Duodenal mucosa (tissue), 2 donors: Measurements from ENCODE around the gene PZP.

Experiments used
- H3K27ac ChIP-seq: one replicate; pipeline ENCODE4 v1.7.0; 2013; ENCODE audit warnings: low read depth, low read length
- H3K27me3 ChIP-seq, 2 donors: one replicate each; pipeline ENCODE4 v1.7.0; 2013; ENCODE audit warnings: low read length in 2 of 2, control low read depth in 1 of 2; ENCODE audit not compliant: insufficient read depth in 2 of 2, control insufficient read depth in 1 of 2
- H3K36me3 ChIP-seq, 2 donors: one replicate each; pipeline ENCODE4 v1.7.0; 2013; ENCODE audit warnings: low read length in 2 of 2, control low read depth in 1 of 2; ENCODE audit not compliant: insufficient read depth in 2 of 2, control insufficient read depth in 1 of 2
- H3K4me1 ChIP-seq, 2 donors: one replicate each; pipeline ENCODE4 v1.7.0; 2013; ENCODE audit warnings: low read length in 2 of 2, control low read depth in 1 of 2; ENCODE audit not compliant: insufficient read depth in 2 of 2, control insufficient read depth in 1 of 2
- H3K4me3 ChIP-seq, 2 donors: one replicate each; pipeline ENCODE4 v1.7.0; 2013; ENCODE audit warnings: low read length in 2 of 2, low read depth in 1 of 2
- H3K9ac ChIP-seq, 2 donors: one replicate each; pipeline ENCODE4 v1.7.0; 2013; ENCODE audit warnings: low read length in 2 of 2, low read depth in 1 of 2
- H3K9me3 ChIP-seq, 2 donors: one replicate each; pipeline ENCODE4 v1.7.0; 2013; ENCODE audit warnings: low read length in 2 of 2, control low read depth in 1 of 2; ENCODE audit not compliant: control insufficient read depth in 1 of 2

Gene PZP

GRCh38 chr12:9106067-9106466 is 102.1 kb downstream of the PZP start:
- Histone ChIP-seq H3K27me3 (no peaks in the 10 kb centered on the region), H3K9ac (no peak overlapping the region), H3K9me3 (no peaks in the 10 kb centered on the region), H3K4me1 (no peaks in the 10 kb centered on the region), H3K4me3 (no peak overlapping the region), H3K36me3 (peaks cover 3 to 5% of the 10 kb centered on the region in 2 donors), H3K27ac (no peak overlapping the region)

- no peak overlapping the region for H3K9ac ChIP-seq
- H3K4me1 ChIP-seq = no peaks in the 10 kb centered on the region
- H3K36me3 ChIP-seq = peaks cover 5 to 8% of the 10 kb centered on the region in 2 donors
- H3K4me3 ChIP-seq = no peak overlapping the region
- no peak overlapping the region for H3K27ac ChIP-seq
- no peaks in the 10 kb centered on the region for H3K27me3 ChIP-seq
- no peaks in the 10 kb centered on the region for H3K9me3 ChIP-seq
Measured at GRCh38 chr12:9104767-9105423, 103.3 kb downstream of the PZP start.

GRCh38 chr12:9104087-9104486 is 104.1 kb downstream of the PZP start:
- no peaks in the 10 kb centered on the region for H3K27me3 ChIP-seq
- H3K27ac ChIP-seq = no peak overlapping the region
- peaks cover 5 to 9% of the 10 kb centered on the region in 2 donors for H3K36me3 ChIP-seq
- no peak overlapping the region for H3K9ac ChIP-seq
- no peaks in the 10 kb centered on the region for H3K9me3 ChIP-seq
- H3K4me3 ChIP-seq = no peak overlapping the region
- H3K4me1 ChIP-seq = no peaks in the 10 kb centered on the region

- Histone ChIP-seq H3K9me3 (no peaks in the 10 kb centered on the region), H3K27ac (no peak overlapping the region), H3K36me3 (peaks cover 9 to 12% of the 10 kb centered on the region in 2 donors), H3K27me3 (no peaks in the 10 kb centered on the region), H3K9ac (no peak overlapping the region), H3K4me1 (no peaks in the 10 kb centered on the region), H3K4me3 (no peak overlapping the region)
Measured at GRCh38 chr12:9103050-9103849, 104.9 kb downstream of the PZP start.

DNA sequence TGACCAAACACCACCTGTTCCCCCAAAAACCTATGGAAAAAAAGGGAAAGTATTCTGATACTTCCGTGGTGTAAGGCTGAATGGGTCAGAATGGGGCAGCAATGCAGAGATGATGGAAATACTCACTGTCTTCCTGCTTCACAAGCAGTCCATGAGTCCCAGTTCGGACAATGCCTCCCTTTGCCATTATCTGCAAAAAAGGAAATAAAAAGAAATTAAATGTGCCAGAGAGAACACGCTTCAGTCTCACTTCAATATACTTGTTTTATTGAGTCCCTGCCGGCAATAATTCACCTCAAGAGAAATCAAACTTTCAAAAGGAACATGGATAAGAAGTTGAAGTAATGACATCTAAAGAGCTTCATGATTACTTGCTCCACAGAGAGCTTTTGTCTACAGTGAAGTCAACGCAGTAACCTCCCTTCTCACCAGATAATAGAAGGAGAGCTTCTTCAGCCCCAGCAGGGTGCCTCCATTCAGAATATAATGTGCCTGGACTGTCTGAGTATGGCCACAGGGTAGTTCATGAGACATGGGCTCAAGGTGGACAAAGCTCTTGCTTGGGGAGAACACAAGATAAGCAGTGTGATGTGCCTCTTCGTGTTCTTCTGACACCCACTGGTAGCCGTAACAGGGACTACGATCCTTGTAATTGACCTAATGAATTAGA is 107.0 kb downstream of the PZP start:
- Histone ChIP-seq H3K9me3 (no peaks in the 10 kb centered on the region), H3K4me1 (no peaks in the 10 kb centered on the region), H3K27ac (no peak overlapping the region), H3K9ac (no peak overlapping the region), H3K4me3 (no peak overlapping the region), H3K36me3 (peaks cover 4 to 15% of the 10 kb centered on the region in 2 donors), H3K27me3 (no peaks in the 10 kb centered on the region)

DNA sequence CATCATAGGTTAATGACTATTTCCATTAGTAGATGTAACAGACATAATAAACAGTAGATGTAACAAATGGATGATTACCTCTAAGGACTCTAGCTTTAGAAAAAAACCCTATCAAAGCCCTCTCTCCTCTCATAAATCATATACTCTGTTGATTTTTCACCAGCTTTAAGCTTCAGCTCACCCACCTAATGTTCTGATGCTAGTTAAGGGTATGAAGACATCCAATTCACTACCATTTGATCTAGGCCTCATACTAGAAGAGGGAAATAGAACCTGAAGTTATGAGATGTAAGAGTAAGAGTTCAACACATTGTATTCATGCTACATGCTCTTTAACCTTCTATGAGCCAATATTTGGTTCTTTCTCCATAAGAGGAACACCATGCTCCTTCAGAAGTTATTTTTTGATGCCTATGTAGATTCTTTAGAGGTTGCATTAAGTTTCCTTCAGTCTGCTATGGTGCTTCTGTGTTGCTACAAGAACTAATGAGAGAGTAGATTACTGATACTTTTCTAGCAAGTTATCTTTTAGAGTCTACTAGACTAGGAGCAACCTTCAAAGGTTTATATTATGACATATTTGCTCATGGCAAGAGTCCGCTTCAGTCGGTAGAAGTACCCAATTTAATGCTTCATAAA is 108.5 kb downstream of the PZP start:
- Histone ChIP-seq H3K36me3 (peaks cover 4 to 15% of the 10 kb centered on the region in 2 donors), H3K9ac (no peak overlapping the region), H3K4me3 (no peak overlapping the region), H3K4me1 (no peaks in the 10 kb centered on the region), H3K27ac (no peak overlapping the region), H3K9me3 (no peaks in the 10 kb centered on the region), H3K27me3 (no peaks in the 10 kb centered on the region)
